A673 (cell line): Measurements from ENCODE around the gene HNRNPA0. TPM values are rescaled to one million over a fixed set of nuclear protein-coding genes. Genes with fewer than 3 reads are reported as not detected.
"Not testable (repeated sequence)": the region's sequence is repeated elsewhere in the genome, so short reads cannot be mapped to it uniquely, and the experiment has no call there.

Experiments
- BruUV-seq: library from RNA; stranded (reverse); fragments of 400-500 nt; replicated peaks from 2 replicates; lab custom pipeline; 2021; lab: Mats Ljungman, UMichigan
- CTCF ChIA-PET: fragments of 300-600 bp; sonication (Branson Sonifier 250); formaldehyde crosslinking; loops from one replicate; lab custom pipeline; 2022; ENCODE audit warnings: antibody characterized with exemption; lab: Charles Lee
- POLR2A ChIA-PET: fragments of 300-600 bp; sonication (Branson Sonifier 250); formaldehyde crosslinking; loops from one replicate; lab custom pipeline; 2022; ENCODE audit warnings: antibody characterized with exemption; ENCODE audit not compliant: low non-redundant PET; lab: Charles Lee
- DNase-seq: peaks from one replicate; pipeline ENCODE4 v3.0.0-alpha.2; 2015; ENCODE audit warnings: low spot score
- H3K27ac ChIP-seq: fragments of 200-600 bp; sonication (generic); 2 replicates; pipeline ENCODE4 v1.5.1; 2016; ENCODE audit warnings: mixed run types, low read depth, mild to moderate bottlenecking, mixed read lengths, antibody characterized with exemption, low read length; ENCODE audit not compliant: poor library complexity, severe bottlenecking
- H3K27me3 ChIP-seq: fragments of 200-600 bp; sonication (generic); replicated peaks from 2 replicates; pipeline ENCODE4 v1.6.1; 2017; ENCODE audit warnings: mixed run types, low read depth, mild to moderate bottlenecking, mixed read lengths, antibody characterized with exemption, low read length; ENCODE audit not compliant: insufficient read depth, poor library complexity
- H3K36me3 ChIP-seq: fragments of 200-600 bp; sonication (generic); 2 replicates; pipeline ENCODE4 v1.6.1; 2016; ENCODE audit warnings: mixed run types, mild to moderate bottlenecking, mixed read lengths, antibody characterized with exemption, low read length; ENCODE audit not compliant: insufficient read depth, poor library complexity, severe bottlenecking
- H3K4me1 ChIP-seq: fragments of 200-600 bp; sonication (generic); 2 replicates; pipeline ENCODE4 v1.6.1; 2017; ENCODE audit warnings: mixed run types, mild to moderate bottlenecking, mixed read lengths, antibody characterized with exemption, low read length; ENCODE audit not compliant: insufficient read depth, poor library complexity, severe bottlenecking
- H3K4me3 ChIP-seq: fragments of 200-600 bp; sonication (generic); 2 replicates; pipeline ENCODE4 v1.5.1; 2016; ENCODE audit warnings: low read depth, mixed run types, mild to moderate bottlenecking, mixed read lengths, low read length; ENCODE audit not compliant: poor library complexity, severe bottlenecking
- H3K9me3 ChIP-seq: fragments of 200-600 bp; sonication (generic); 2 replicates; pipeline ENCODE4 v1.6.1; 2016; ENCODE audit warnings: mixed run types, low read depth, mild to moderate bottlenecking, mixed read lengths, antibody characterized with exemption, low read length; ENCODE audit not compliant: poor library complexity, severe bottlenecking
- EZH2 ChIP-seq: fragments of 200-600 bp; sonication (generic); IDR thresholded peaks from 2 replicates; pipeline ENCODE4 v1.6.1; 2017; ENCODE audit warnings: borderline replicate concordance, low read depth, mild to moderate bottlenecking, mixed read lengths, antibody characterized with exemption, low read length; ENCODE audit not compliant: poor library complexity, severe bottlenecking
- intact Hi-C: fragments of 100-400 bp; cut with micrococcal nuclease; formaldehyde crosslinking; loops from one replicate; pipeline ENCODE4 v1.10.0; 2022; ENCODE audit not compliant: unreplicated experiment
- total RNA-seq: library from RNA; stranded (reverse); gene quantifications from 2 replicates; pipeline ENCODE4 v1.2.3, GENCODE V29; 2021
- TF ChIP-seq, protein P1 (sequence below): fragments of 300-800, 200-600 bp; sonication (generic); conservative IDR thresholded peaks from 2 replicates; pipeline ENCODE4 v1.5.1; 2017; ENCODE audit warnings: low read depth, mild to moderate bottlenecking, antibody characterized with exemption, low read length, moderate library complexity, mixed read lengths

The HNRNPA0 gene
- total RNA-seq, 1 experiment from 2014 or later: 56.2 TPM

DNA sequence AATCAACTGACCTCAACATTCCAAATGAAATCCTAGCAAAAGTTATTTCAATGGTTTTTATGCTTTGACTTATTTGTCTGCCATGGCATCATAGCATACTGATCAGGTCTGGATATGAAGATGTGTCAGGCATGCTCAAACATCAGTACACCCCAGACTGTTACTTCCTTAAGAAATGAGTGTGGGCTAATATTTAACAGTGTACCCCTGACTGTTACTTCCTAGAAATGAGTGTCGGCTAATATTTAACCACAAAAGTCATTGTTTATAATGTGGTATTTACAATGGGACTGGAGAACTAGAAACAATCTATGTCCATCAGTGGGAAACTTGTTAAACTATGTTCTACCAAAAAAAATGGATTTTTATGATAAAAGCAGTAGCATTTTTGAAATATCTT, 38.1 kb upstream of the HNRNPA0 start:
- H3K9me3 ChIP-seq: no peaks in the 10 kb centered on the region
- POLR2A ChIA-PET: no interaction called here
- peaks cover 3% of the 10 kb centered on the region for H3K27me3 ChIP-seq
- H3K4me3 ChIP-seq: no peak overlapping the region
- H3K36me3 ChIP-seq: no peaks in the 10 kb centered on the region
- CTCF ChIA-PET: no interaction called here
- no peak for DNase-seq
- TF ChIP-seq, protein P1, sequence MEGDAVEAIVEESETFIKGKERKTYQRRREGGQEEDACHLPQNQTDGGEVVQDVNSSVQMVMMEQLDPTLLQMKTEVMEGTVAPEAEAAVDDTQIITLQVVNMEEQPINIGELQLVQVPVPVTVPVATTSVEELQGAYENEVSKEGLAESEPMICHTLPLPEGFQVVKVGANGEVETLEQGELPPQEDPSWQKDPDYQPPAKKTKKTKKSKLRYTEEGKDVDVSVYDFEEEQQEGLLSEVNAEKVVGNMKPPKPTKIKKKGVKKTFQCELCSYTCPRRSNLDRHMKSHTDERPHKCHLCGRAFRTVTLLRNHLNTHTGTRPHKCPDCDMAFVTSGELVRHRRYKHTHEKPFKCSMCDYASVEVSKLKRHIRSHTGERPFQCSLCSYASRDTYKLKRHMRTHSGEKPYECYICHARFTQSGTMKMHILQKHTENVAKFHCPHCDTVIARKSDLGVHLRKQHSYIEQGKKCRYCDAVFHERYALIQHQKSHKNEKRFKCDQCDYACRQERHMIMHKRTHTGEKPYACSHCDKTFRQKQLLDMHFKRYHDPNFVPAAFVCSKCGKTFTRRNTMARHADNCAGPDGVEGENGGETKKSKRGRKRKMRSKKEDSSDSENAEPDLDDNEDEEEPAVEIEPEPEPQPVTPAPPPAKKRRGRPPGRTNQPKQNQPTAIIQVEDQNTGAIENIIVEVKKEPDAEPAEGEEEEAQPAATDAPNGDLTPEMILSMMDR: no peak
- TF ChIP-seq EZH2: no peak
- no peaks in the 10 kb centered on the region for H3K4me1 ChIP-seq
- H3K27ac ChIP-seq: no peak overlapping the region
- no TSS peak for BruUV-seq
- intact Hi-C loops: no loop called here

DNA sequence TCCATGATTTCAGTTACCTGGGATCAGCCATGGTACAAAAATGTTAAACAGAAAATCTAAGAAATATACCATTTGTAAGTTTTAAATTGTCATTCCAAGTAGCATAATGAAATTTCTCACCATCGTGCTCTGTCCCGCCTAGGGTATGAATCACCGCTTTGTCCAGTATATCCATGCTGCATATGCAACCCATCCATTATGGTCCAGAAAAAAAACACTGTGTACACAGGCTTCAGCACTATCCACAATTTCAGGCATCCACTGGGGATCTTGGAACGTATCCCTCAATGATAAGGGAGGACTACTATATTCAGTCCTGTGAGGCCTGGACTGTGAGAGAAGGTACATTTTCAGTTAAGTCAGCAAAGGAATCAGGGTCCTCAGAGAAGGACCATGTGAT, 37.6 kb upstream of the HNRNPA0 start:
- Histone ChIP-seq H3K4me1 (no peaks in the 10 kb centered on the region), H3K4me3 (no peak overlapping the region), H3K27ac (no peak overlapping the region), H3K36me3 (no peaks in the 10 kb centered on the region), H3K27me3 (no peaks in the 10 kb centered on the region), H3K9me3 (no peaks in the 10 kb centered on the region)
- intact Hi-C loops: no loop called here
- no TSS peak for BruUV-seq
- DNase-seq: no peak
- TF ChIP-seq, protein P1: no peak
- TF ChIP-seq EZH2: no peak
- ChIA-PET CTCF (no interaction called here), POLR2A (no interaction called here)

DNA sequence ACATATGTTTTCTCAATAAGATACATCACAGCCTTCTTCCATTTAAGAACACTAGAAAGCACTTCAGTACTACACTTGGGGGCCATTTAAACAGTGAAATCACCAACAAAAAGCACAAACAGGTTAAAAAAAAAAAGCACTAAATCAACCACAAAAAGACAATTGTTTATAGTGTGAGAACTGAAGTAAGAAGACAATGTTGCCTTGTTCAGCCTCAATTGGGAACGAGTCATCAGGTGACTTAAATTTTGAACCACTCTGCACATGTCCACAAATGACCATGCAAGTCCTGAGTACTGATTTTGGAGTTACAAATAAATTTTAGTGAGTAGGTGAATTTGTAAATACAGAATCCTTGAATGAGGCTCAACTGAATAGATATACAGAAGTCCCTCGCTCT, 37.2 kb upstream of the HNRNPA0 start:
- CTCF ChIA-PET: no interaction called here
- Histone ChIP-seq H3K36me3 (no peaks in the 10 kb centered on the region), H3K4me3 (no peak overlapping the region), H3K27ac (no peak overlapping the region), H3K4me1 (no peaks in the 10 kb centered on the region), H3K9me3 (no peaks in the 10 kb centered on the region), H3K27me3 (no peaks in the 10 kb centered on the region)
- TF ChIP-seq EZH2: no peak
- TF ChIP-seq, protein P1: no peak
- DNase-seq: no peak
- POLR2A ChIA-PET: no interaction called here
- intact Hi-C loops: no loop called here
- BruUV-seq: no TSS peak

DNA sequence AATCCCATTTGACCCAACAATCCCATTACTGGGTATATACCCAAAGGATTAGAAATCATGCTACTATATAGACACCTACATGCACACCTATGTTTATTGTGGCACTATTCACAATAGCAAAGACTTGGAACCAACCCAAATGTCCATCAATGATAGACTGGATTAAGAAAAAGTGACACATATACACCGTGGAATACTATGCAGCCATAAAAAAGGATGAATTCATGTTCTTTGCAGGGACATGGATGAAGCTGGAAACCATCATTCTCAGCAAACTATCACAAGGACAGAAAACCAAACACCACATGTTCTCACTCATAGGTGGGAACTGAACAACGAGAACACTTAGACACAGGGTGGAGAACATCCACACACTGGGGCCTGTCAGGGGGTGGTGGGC, 34.4 kb upstream of the HNRNPA0 start:
- H3K4me3 ChIP-seq, H3K27ac ChIP-seq, H3K27me3 ChIP-seq, DNase-seq, BruUV-seq, H3K4me1 ChIP-seq, H3K36me3 ChIP-seq, POLR2A ChIA-PET, CTCF ChIA-PET, H3K9me3 ChIP-seq, intact Hi-C loops: not testable (repeated sequence)
